Hematopoietic multipotent progenitor cell treated with erythropoietin and hydrocortisone succinate and interleukin-3 and kit ligand, for 6 days (in vitro differentiated cells): ENCODE data around the gene CBFA2T3.
"Not testable (repeated sequence)": the region's sequence is repeated elsewhere in the genome, so short reads cannot be mapped to it uniquely, and the experiment has no call there.

Experiments used
- DNase-seq: peaks from one replicate; pipeline ENCODE4 v3.0.0-alpha.2; 2015

CBFA2T3 gene

GRCh38 chr16:88920618-88921590, 56.1 kb downstream of the CBFA2T3 start:
- peak; percentile 77 for DNase-seq

- no peak for DNase-seq
Measured at GRCh38 chr16:88919936-88920335, 57.1 kb downstream of the CBFA2T3 start.

- not testable (repeated sequence) for DNase-seq
Measured at GRCh38 chr16:88918896-88919295, 58.1 kb downstream of the CBFA2T3 start.

GRCh38 chr16:88917915-88918627, 58.9 kb downstream of the CBFA2T3 start:
- no peak for DNase-seq

- DNase-seq = no peak
Measured at GRCh38 chr16:88917146-88917914, 59.7 kb downstream of the CBFA2T3 start.

- DNase-seq = no peak
Measured at GRCh38 chr16:88915639-88916327, 61.2 kb downstream of the CBFA2T3 start.

- no peak for DNase-seq
Measured at GRCh38 chr16:88914750-88915368, 62.1 kb downstream of the CBFA2T3 start.

- no peak for DNase-seq
Measured at GRCh38 chr16:88913870-88914269, 63.1 kb downstream of the CBFA2T3 start.

- no peak for DNase-seq
Measured at GRCh38 chr16:88913001-88913612, 63.9 kb downstream of the CBFA2T3 start.

GRCh38 chr16:88912556-88912955, 64.5 kb downstream of the CBFA2T3 start:
- no peak for DNase-seq

- no peak for DNase-seq
Measured at GRCh38 chr16:88911946-88912310, 65.1 kb downstream of the CBFA2T3 start.

- DNase-seq = no peak
Measured at GRCh38 chr16:88911136-88911945, 65.7 kb downstream of the CBFA2T3 start.

- DNase-seq = no peak
Measured at GRCh38 chr16:88910284-88911135, 66.5 kb downstream of the CBFA2T3 start.

- no peak for DNase-seq
Measured at GRCh38 chr16:88909431-88910210, 67.4 kb downstream of the CBFA2T3 start.

- DNase-seq = no peak
Measured at GRCh38 chr16:88908307-88908706, 68.7 kb downstream of the CBFA2T3 start.

GRCh38 chr16:88907768-88908167, 69.2 kb downstream of the CBFA2T3 start:
- no peak for DNase-seq

- DNase-seq = no peak
Measured at GRCh38 chr16:88906535-88907105, 70.4 kb downstream of the CBFA2T3 start.

GRCh38 chr16:88906020-88906419, 71.0 kb downstream of the CBFA2T3 start:
- DNase-seq = no peak

GRCh38 chr16:88905563-88905962, 71.4 kb downstream of the CBFA2T3 start:
- DNase-seq = peak; percentile 81
